Hepatocyte (in vitro differentiated cells): Measurements from ENCODE around the gene AK1.

Experiments
- EZH2 ChIP-seq: fragments of 200-600 bp; sonication (generic); IDR thresholded peaks from 2 replicates; pipeline ENCODE4 v1.6.1; 2016; ENCODE audit warnings: antibody characterized with exemption, mild to moderate bottlenecking, borderline replicate concordance
- EZH2phosphoT487 ChIP-seq: fragments of 200-600 bp; sonication (generic); IDR thresholded peaks from one replicate; pipeline ENCODE4 v1.6.1; 2018; ENCODE audit warnings: antibody characterized with exemption, mild to moderate bottlenecking, low read depth, moderate library complexity; ENCODE audit not compliant: unreplicated experiment, severe bottlenecking
- TF ChIP-seq, protein P1 (sequence below): fragments of 200-600 bp; sonication (generic); IDR thresholded peaks from 2 replicates; pipeline ENCODE4 v1.5.1; 2016; ENCODE audit warnings: antibody characterized with exemption, mild to moderate bottlenecking; ENCODE audit not compliant: poor library complexity

DNA sequence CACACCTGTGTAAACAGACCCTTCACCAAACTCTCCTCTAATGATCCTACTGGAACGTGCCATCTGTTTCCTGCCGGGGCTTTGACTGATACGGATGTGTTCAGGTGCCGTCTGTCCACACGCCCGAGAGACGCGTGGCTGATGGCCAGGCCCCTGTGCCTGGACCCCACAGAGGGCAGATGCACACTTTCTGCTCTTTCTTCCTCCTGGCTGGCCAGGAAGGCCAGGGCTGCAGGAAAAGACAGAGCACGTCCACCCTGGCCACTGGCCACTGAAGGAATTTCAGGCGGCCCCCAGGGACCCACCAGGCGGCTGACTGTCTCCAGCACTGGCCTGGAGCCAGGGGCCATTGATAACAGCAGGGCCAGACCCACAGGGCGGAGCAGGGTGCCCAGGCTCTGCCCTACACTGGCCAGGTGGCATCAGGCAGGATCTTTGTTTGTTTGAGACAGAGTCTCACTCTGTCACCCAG, 19.4 kb downstream of the AK1 start:
- TF ChIP-seq, protein P1, sequence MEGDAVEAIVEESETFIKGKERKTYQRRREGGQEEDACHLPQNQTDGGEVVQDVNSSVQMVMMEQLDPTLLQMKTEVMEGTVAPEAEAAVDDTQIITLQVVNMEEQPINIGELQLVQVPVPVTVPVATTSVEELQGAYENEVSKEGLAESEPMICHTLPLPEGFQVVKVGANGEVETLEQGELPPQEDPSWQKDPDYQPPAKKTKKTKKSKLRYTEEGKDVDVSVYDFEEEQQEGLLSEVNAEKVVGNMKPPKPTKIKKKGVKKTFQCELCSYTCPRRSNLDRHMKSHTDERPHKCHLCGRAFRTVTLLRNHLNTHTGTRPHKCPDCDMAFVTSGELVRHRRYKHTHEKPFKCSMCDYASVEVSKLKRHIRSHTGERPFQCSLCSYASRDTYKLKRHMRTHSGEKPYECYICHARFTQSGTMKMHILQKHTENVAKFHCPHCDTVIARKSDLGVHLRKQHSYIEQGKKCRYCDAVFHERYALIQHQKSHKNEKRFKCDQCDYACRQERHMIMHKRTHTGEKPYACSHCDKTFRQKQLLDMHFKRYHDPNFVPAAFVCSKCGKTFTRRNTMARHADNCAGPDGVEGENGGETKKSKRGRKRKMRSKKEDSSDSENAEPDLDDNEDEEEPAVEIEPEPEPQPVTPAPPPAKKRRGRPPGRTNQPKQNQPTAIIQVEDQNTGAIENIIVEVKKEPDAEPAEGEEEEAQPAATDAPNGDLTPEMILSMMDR: no peak
- no peak for TF ChIP-seq EZH2
- TF ChIP-seq EZH2phosphoT487: no peak
